ENCODE results near the gene SDR42E2. TPM values are rescaled to one million over a fixed set of nuclear protein-coding genes. Genes with fewer than 3 reads are reported as not detected.

Gene SDR42E2
- total and polyA plus RNA-seq, 2 of the 8 experiments (the other 6 are each of a cell fraction or from before 2014, with no cell fraction given) = 0.08 TPM; not detected in 1

DNA sequence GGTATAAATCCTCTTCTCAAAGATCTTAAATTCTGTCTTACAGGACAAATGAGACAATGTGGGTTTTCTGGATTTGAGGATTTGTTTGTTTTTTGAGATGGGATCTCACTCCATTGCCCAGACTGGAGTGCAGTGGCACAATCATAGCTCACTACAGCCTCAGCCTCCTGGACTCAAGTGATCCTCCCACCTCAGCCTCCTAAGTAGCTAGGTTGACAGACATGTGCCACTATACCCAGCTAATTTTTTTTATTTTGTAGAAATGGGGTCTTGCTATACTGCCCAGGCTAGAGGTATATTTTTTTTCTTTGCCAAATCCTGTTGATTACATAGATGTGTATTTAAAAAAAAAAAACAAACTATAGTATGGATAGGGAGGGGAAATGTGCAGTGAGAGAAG lies 31.8 kb upstream of the SDR42E2 start:
- no peak overlapping the region for H2BK5ac ChIP-seq (ENCODE audit: low read depth, low read length)
- H3K23ac ChIP-seq (ENCODE audit: insufficient read length) = no peak overlapping the region
- no peak overlapping the region for H2BK20ac ChIP-seq (ENCODE audit: low read length)
- FAIRE-seq (no peak), DNase-seq (ENCODE audit: low read depth in 1 of 2, low spot score in 2 of 2) (no peak)
- no peaks in the 10 kb centered on the region for H3K36me3 ChIP-seq (ENCODE audit: control insufficient read depth in 2 of 4, insufficient read depth in 4 of 4, low read length in 3 of 4)
- no peak overlapping the region for H3K27ac ChIP-seq (ENCODE audit: low read depth, low read length)
- H4K5ac ChIP-seq (ENCODE audit: insufficient read length, low read depth, low read length) = no peak overlapping the region
- no peaks in the 10 kb centered on the region for H3K79me1 ChIP-seq (ENCODE audit: low read depth, low read length)
- H3K18ac ChIP-seq (ENCODE audit: extremely low read depth, low read length) = no peak overlapping the region
- H4K20me1 ChIP-seq (replicated peaks in 1 of 2; ENCODE audit: control insufficient read depth in 1 of 2, insufficient read depth in 2 of 2, low read length in 2 of 2) = no peaks in the 10 kb centered on the region
- no peaks in the 10 kb centered on the region for H3K79me2 ChIP-seq (ENCODE audit: control insufficient read depth in 1 of 2, insufficient read depth in 2 of 2, low read length in 2 of 2)
- no peaks in the 10 kb centered on the region for H3K4me1 ChIP-seq (replicated peaks in 1 of 4; ENCODE audit: control insufficient read depth in 3 of 4, insufficient read depth in 4 of 4, low read length in 3 of 4)
- H3K9ac ChIP-seq (replicated peaks in 1 of 4; ENCODE audit: extremely low read depth in 1 of 4, low read depth in 3 of 4, low read length in 3 of 4) = no peak overlapping the region
- H4K91ac ChIP-seq (replicated peaks; ENCODE audit: insufficient read length, low read length) = no peak overlapping the region
- H4K8ac ChIP-seq (ENCODE audit: extremely low read depth, insufficient read depth, low read length) = no peak overlapping the region
- H2AFZ ChIP-seq (ENCODE audit: low read length) = no peak overlapping the region
- no peaks in the 10 kb centered on the region for H3K9me3 ChIP-seq (ENCODE audit: insufficient read depth in 2 of 2, low read depth in 1 of 2, low read length in 1 of 2)
- ChIA-PET POLR2A (ENCODE audit: partially characterized antibody) (no interaction called here), CTCF (ENCODE audit: partially characterized antibody) (interaction anchor here (1.1 to 5.8 kb wide), 4 partner anchors 9 to 57 kb away, joined by 3 to 60 read pairs (median 19); no protein-coding TSS in a partner anchor)
- H3K56ac ChIP-seq (replicated peaks; ENCODE audit: insufficient read length, low read depth, low read length) = no peak overlapping the region
- H3K4me3 ChIP-seq (ENCODE audit: extremely low read depth in 1 of 4, insufficient read depth in 2 of 4, low read depth in 3 of 4, low read length in 4 of 4) = no peak overlapping the region
- H3K14ac ChIP-seq (ENCODE audit: insufficient read length) = no peak overlapping the region
- H2BK12ac ChIP-seq (ENCODE audit: low read depth, low read length) = no peak overlapping the region
- H3K27me3 ChIP-seq (replicated peaks in 1 of 4; ENCODE audit: control insufficient read depth in 3 of 4, extremely low read depth in 1 of 4, insufficient read depth in 3 of 4, low read length in 3 of 4) = no peaks in the 10 kb centered on the region
- no peak overlapping the region for H3K4ac ChIP-seq (replicated peaks; ENCODE audit: insufficient read length, low read depth, low read length)
- TF ChIP-seq RXRA (IDR thresholded peaks at IDR 0.05; ENCODE audit: insufficient read depth, low read depth, low read length) (no peak), YY1 (IDR thresholded peaks at IDR 0.05; ENCODE audit: low read depth, low read length) (no peak), EZH2 (IDR thresholded peaks at IDR 0.05; ENCODE audit: low read depth, low read length, severe bottlenecking) (no peak), MAFK (IDR thresholded peaks at IDR 0.05; ENCODE audit: low read depth, low read length) (no peak), KDM5A (IDR thresholded peaks at IDR 0.05; ENCODE audit: low read length) (no peak), CEBPB (IDR thresholded peaks at IDR 0.05; ENCODE audit: low read depth, low read length) (no peak), CREB1 (IDR thresholded peaks at IDR 0.05) (no peak), SIRT6 (IDR thresholded peaks at IDR 0.05; ENCODE audit: low read length) (no peak), RAD21 (IDR thresholded peaks at IDR 0.05 in 1 of 2, conservative IDR thresholded peaks at IDR 0.05 in 1 of 2; ENCODE audit: low read depth in 2 of 2, low read length in 2 of 2) (no peak), SP1 (IDR thresholded peaks at IDR 0.05; ENCODE audit: low read depth, low read length) (no peak), SAP30 (IDR thresholded peaks at IDR 0.05; ENCODE audit: insufficient read depth, insufficient replicate concordance, low read length) (no peak), POU5F1 (IDR thresholded peaks at IDR 0.05; ENCODE audit: low read depth, low read length) (no peak), BCL11A (IDR thresholded peaks at IDR 0.05; ENCODE audit: low read depth in 2 of 2, low read length in 2 of 2) (no peak)
- H2BK15ac ChIP-seq (ENCODE audit: low read length) = no peak overlapping the region
- no peak overlapping the region for H2AK5ac ChIP-seq (ENCODE audit: low read depth, low read length)
- no peak overlapping the region for H3K4me2 ChIP-seq (ENCODE audit: insufficient read depth in 1 of 2, low read depth in 2 of 2, low read length in 2 of 2)
- H2BK120ac ChIP-seq (replicated peaks; ENCODE audit: low read depth, low read length) = no peak overlapping the region
- H3K23me2 ChIP-seq (ENCODE audit: low read depth, low read length) = peaks cover 2% of the 10 kb centered on the region; the same call in 1 of the 2 replicates
